AG09309 (cell line): ENCODE results near the gene ZNF208.

Source experiments
- DNase-seq: peaks from one replicate; pipeline ENCODE4 v3.0.0-alpha.2; 2010; ENCODE audit warnings: low read depth
- H3K4me3 ChIP-seq: 2 replicates; pipeline ENCODE4 v1.5.1; 2011; ENCODE audit warnings: mild to moderate bottlenecking, low read depth, low read length, moderate library complexity; ENCODE audit not compliant: control insufficient read depth
- CTCF ChIP-seq: IDR thresholded peaks from 2 replicates; pipeline ENCODE4 v1.5.1; 2011; ENCODE audit warnings: mild to moderate bottlenecking, low read depth, low read length, inconsistent platforms; ENCODE audit not compliant: insufficient read depth, control insufficient read depth; ENCODE audit errors: missing control alignments

ZNF208 gene

DNA sequence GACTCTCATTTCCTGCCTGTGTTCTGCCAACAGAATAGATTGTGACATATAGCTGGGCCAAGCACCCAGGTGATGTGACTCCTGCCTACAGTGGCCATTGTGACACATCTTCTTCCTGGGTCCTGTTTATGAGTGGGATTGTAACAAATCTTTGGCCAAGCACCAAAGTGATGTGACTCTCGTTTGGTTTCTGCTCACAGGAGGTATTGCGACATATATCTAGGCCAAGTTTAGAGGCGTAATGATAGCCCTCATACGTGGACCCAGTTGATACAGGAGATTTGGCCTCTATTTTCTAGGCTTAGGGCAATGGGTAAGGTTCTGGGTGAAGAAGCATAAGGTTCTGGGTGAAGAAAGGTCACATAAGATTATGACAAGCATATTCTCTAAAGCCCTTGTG lies 76.2 kb downstream of the ZNF208 start:
- no peak overlapping the region for H3K4me3 ChIP-seq
- TF ChIP-seq CTCF, result no peak
- no peak for DNase-seq

DNA sequence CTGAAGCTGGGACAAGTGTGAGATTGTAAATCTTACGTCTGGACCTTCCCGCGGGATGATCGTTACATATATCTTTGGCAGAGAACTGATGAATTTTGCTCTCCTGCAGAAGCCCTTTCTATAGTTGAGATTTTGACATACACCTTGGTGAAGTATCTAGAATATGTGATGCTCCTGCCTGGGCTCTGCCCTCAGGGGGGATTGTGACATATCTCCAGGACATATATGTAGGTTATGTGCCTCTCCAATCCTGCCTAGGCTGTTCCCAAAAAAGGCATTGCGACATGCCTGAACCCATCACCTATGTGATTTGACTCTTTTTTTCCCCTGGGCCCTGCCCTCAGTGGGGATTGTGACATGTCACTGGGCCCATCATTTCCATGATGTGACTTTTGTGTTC lies 76.6 kb downstream of the ZNF208 start:
- H3K4me3 ChIP-seq, result no peak overlapping the region
- no peak for TF ChIP-seq CTCF
- no peak for DNase-seq

DNA sequence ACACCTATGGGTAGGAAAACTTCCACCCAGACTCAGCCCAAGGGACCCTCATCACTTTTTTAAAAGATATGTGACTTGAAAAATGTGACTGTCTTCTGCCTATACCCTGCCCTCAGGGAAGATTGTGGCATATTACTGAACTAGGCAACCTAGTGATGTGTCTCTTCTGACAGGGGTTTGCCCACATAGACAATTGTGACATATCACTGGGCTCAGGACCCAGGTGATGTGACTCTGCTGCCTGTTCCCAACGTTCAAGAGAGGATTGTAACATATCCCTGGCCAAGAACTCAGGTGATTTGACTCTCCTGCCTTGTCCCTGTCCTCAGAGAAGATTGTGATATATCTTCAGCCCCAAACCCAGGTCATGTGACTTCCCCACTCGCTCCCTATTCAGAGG lies 88.5 kb downstream of the ZNF208 start:
- DNase-seq, result no peak
- TF ChIP-seq CTCF, result no peak
- H3K4me3 ChIP-seq, result no peak overlapping the region

GRCh38 chr19:21921691-21922180 lies 89.0 kb downstream of the ZNF208 start:
- no peak for TF ChIP-seq CTCF
- no peak overlapping the region for H3K4me3 ChIP-seq
- DNase-seq, result no peak

GRCh38 chr19:21915411-21915810 lies 95.3 kb downstream of the ZNF208 start:
- DNase-seq, result no peak
- TF ChIP-seq CTCF, result no peak
- no peak overlapping the region for H3K4me3 ChIP-seq

DNA sequence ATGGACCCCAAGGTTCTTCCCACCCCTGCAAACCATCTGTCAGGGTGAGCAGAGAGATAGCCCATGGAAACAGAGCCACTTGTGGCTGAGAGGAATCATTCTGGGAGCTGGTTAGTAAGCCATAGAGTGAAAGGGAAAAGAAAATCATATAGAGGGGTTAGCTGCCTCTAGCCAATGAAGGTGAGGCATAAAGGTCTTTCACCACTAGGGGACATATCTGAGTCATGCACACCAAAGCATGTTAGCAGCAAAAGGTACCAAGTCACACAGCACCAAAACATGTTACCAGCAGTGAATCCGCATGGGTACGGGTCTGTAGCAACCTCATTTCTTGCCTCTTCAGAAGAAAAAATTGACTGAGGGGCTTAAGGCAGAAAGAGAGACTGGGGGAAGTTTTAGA lies 98.1 kb downstream of the ZNF208 start:
- no peak overlapping the region for H3K4me3 ChIP-seq
- no peak for DNase-seq
- no peak for TF ChIP-seq CTCF

DNA sequence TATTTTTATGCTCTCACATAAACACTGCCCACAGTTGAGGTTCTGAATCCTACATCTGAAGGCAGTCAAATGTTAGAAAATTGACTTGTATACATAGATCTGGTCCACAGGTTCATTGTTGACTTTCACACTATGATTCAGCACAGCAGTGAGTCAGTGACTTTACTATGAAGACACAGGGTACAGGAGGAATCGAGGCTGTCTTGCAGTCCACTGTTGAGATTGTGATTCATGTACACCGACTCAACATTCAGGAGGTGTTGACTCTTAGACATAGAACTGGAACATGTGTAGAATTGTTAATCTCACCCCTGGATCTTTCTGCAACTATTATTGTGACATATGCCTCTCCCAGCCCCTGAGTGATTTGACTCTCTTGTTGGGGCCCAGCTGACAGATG lies 100.4 kb downstream of the ZNF208 start:
- no peak for TF ChIP-seq CTCF
- H3K4me3 ChIP-seq, result no peak overlapping the region
- no peak for DNase-seq
